SK-N-SH treated with all-trans-retinoic acid at 6 μM for 48 hours (cell line): ENCODE data around the gene TNS3.

Experiments
- GLIS3 ChIP-seq: fragments of 250-450 bp; sonication (Bioruptor Pico); IDR thresholded peaks from 2 replicates; pipeline ENCODE4 v1.5.0; 2020; ENCODE audit warnings: mild to moderate bottlenecking, moderate library complexity
- RARB ChIP-seq: fragments of 250-450 bp; sonication (Bioruptor Pico); IDR thresholded peaks from 2 replicates; pipeline ENCODE4 v1.8.0; 2021; ENCODE audit warnings: mild to moderate bottlenecking, moderate library complexity
- ZFP3 ChIP-seq: fragments of 250-450 bp; sonication (Bioruptor Pico); IDR thresholded peaks from 2 replicates; pipeline ENCODE4 v1.5.0; 2020; ENCODE audit warnings: mild to moderate bottlenecking, moderate library complexity
- ZNF8 ChIP-seq: fragments of 450-650 bp; formaldehyde crosslinking; IDR thresholded peaks from 2 replicates; pipeline ENCODE4 v1.5.0; 2020; ENCODE audit warnings: mild to moderate bottlenecking, moderate library complexity
- TF ChIP-seq, protein P1 (sequence below): fragments of 250-450 bp; sonication (Bioruptor Pico); IDR thresholded peaks from 2 replicates; pipeline ENCODE4 v1.8.0; 2020; ENCODE audit warnings: mild to moderate bottlenecking, moderate library complexity, borderline replicate concordance

DNA sequence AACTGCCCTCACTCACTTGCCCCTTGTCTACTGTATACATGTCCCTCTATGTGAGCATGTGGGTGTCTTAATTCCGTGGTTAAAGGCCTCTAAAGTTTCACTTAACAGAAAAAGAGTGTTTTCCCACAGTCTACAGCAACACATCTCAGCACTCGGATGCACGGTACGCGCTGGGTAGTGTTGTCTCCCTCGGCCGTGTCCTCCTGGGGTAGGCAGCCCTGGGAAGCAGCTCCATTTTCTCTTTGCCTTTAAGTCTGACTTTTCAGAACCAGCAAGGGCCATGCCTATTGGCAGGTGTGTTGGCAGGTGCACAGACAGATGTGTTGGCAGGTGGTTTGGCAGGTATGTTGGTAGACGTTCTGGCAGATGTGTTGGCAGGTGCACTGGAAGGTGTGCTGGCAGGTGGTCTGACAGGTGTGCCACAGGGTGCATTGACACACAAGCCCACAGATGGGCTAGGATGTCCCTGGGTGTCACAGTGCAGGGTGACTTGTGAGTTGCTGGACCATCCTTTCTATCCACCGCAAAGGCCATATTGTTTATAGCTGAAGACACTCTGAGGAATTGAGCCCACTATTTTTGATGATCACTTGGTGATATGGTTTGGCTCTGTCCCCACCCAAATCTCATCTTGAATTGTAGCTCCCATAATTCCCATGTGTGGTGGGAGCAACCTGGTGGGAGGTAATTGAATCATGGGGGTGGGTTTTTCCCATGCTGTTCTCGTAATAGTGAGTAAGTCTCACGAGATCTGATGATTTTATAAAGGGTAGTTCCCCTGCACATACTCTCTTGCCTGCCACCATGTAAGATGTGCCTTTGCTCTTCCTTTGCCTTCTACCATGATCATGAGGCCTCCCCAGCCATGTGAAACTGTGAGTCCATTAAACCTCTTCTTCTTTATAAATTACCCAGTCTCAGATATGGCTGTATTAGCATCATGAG, 296.9 kb downstream of the TNS3 start:
- TF ChIP-seq ZFP3 (CRISPR knock-in tag) (no peak), GLIS3 (no peak), RARB (no peak), ZNF8 (CRISPR knock-in tag) (no peak)
- TF ChIP-seq, protein P1, sequence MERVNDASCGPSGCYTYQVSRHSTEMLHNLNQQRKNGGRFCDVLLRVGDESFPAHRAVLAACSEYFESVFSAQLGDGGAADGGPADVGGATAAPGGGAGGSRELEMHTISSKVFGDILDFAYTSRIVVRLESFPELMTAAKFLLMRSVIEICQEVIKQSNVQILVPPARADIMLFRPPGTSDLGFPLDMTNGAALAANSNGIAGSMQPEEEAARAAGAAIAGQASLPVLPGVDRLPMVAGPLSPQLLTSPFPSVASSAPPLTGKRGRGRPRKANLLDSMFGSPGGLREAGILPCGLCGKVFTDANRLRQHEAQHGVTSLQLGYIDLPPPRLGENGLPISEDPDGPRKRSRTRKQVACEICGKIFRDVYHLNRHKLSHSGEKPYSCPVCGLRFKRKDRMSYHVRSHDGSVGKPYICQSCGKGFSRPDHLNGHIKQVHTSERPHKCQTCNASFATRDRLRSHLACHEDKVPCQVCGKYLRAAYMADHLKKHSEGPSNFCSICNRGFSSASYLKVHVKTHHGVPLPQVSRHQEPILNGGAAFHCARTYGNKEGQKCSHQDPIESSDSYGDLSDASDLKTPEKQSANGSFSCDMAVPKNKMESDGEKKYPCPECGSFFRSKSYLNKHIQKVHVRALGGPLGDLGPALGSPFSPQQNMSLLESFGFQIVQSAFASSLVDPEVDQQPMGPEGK (CRISPR knock-in tag), result no peak
